GM18868 (cell line): ENCODE results near the gene GH2.
A peak's percentile ranks its signal among the peaks of the same experiment; 100 is the strongest.
"Not testable (repeated sequence)": the region's sequence is repeated elsewhere in the genome, so short reads cannot be mapped to it uniquely, and the experiment has no call there.

ENCODE experiments used
- ATAC-seq: cut with Tn5 transposase; IDR thresholded peaks from one replicate; pipeline ENCODE4 v1.9.1; 2021; ENCODE audit warnings: mild to moderate bottlenecking, moderate library complexity; ENCODE audit not compliant: unreplicated experiment

The GH2 gene

GRCh38 chr17:63911657-63912100 lies 29.9 kb upstream of the GH2 start:
- no peak for ATAC-seq

- ATAC-seq, result no peak
These were observed 29.4 kb upstream of the GH2 start, which contains the start of gene CSHL1 for GRCh38 chr17:63911041-63911635. Gene CSHL1 (minus strand): TSS chr17:63911258. CDS start chr17:63911196, 62 bp downstream.

GRCh38 chr17:63910096-63910495 lies 28.4 kb upstream of the GH2 start:
- ATAC-seq, result no peak

GRCh38 chr17:63909586-63909985 lies 27.8 kb upstream of the GH2 start:
- not testable (repeated sequence) for ATAC-seq

- not testable (repeated sequence) for ATAC-seq
These were observed 25.5 kb upstream of the GH2 start for GRCh38 chr17:63907161-63907778.

GRCh38 chr17:63904796-63905195 lies 23.1 kb upstream of the GH2 start:
- ATAC-seq, result not testable (repeated sequence)

GRCh38 chr17:63903787-63904201 lies 22.1 kb upstream of the GH2 start:
- ATAC-seq, result not testable (repeated sequence)

- ATAC-seq, result not testable (repeated sequence)
These were observed 20.2 kb upstream of the GH2 start for GRCh38 chr17:63901971-63902370.

GRCh38 chr17:63898899-63899798 lies 17.4 kb upstream of the GH2 start:
- not testable (repeated sequence) for ATAC-seq

GRCh38 chr17:63896524-63897354 lies 15.0 kb upstream of the GH2 start, which contains the start of gene CSH1:
Gene CSH1 (minus strand): TSS chr17:63896574. CDS start chr17:63896511, 63 bp downstream.
- peak; percentile 67 for ATAC-seq

- not testable (repeated sequence) for ATAC-seq
These were observed 13.1 kb upstream of the GH2 start for GRCh38 chr17:63894821-63895220.

- not testable (repeated sequence) for ATAC-seq
These were observed 12.3 kb upstream of the GH2 start for GRCh38 chr17:63894021-63894420.

GRCh38 chr17:63892316-63893037 lies 10.7 kb upstream of the GH2 start:
- ATAC-seq, result not testable (repeated sequence)

- ATAC-seq, result not testable (repeated sequence)
These were observed 7.5 kb upstream of the GH2 start for GRCh38 chr17:63889026-63889848.

- not testable (repeated sequence) for ATAC-seq
These were observed 3.4 kb upstream of the GH2 start for GRCh38 chr17:63885119-63885518.

GRCh38 chr17:63882626-63883126 lies 932 bp upstream of the GH2 start:
- not testable (repeated sequence) for ATAC-seq

GRCh38 chr17:63881337-63881736 lies 407 bp downstream of the GH2 start:
- ATAC-seq, result not testable (repeated sequence)

GRCh38 chr17:63880706-63881105 lies 1.0 kb downstream of the GH2 start:
- no peak for ATAC-seq

- ATAC-seq, result not testable (repeated sequence)
These were observed 3.3 kb downstream of the GH2 start for GRCh38 chr17:63878413-63878812.
